NB4 (cell line): ENCODE data around the gene PHACTR3.

Source experiments
- MYC ChIP-seq: IDR thresholded peaks from 2 replicates; pipeline ENCODE4 v1.6.1; 2011; ENCODE audit warnings: low read depth, low read length
- POLR2A ChIP-seq: IDR thresholded peaks from 2 replicates; pipeline ENCODE4 v1.6.1; 2011; ENCODE audit warnings: mild to moderate bottlenecking; ENCODE audit not compliant: insufficient read length; ENCODE audit errors: extremely low read depth
- TF ChIP-seq, protein P1 (sequence below): IDR thresholded peaks from one replicate; pipeline ENCODE4 v1.5.1; 2012; ENCODE audit warnings: low read depth, low read length
- TF ChIP-seq, protein P2 (sequence below): IDR thresholded peaks from 2 replicates; pipeline ENCODE4 v1.6.1; 2011; ENCODE audit warnings: low read depth, low read length

DNA sequence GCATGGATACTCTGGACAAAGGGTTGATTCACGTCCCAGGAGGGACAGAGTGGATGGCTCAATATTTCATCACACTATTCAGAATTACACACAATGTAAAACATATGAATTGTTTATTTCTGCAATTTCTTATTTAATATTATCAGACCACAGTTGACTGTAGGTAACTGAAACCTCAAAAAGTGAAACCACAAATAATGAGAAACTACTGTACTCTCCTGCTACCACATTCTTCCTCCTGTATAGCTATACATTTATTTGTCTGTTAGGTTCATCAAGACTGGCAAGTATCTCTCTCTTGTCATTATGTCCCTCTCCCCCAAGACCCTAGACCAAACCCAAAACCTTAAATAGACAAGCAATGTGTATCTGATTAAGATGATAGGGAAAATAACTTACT lies 269.1 kb downstream of the PHACTR3 start:
- no peak for TF ChIP-seq POLR2A
- TF ChIP-seq, protein P1, sequence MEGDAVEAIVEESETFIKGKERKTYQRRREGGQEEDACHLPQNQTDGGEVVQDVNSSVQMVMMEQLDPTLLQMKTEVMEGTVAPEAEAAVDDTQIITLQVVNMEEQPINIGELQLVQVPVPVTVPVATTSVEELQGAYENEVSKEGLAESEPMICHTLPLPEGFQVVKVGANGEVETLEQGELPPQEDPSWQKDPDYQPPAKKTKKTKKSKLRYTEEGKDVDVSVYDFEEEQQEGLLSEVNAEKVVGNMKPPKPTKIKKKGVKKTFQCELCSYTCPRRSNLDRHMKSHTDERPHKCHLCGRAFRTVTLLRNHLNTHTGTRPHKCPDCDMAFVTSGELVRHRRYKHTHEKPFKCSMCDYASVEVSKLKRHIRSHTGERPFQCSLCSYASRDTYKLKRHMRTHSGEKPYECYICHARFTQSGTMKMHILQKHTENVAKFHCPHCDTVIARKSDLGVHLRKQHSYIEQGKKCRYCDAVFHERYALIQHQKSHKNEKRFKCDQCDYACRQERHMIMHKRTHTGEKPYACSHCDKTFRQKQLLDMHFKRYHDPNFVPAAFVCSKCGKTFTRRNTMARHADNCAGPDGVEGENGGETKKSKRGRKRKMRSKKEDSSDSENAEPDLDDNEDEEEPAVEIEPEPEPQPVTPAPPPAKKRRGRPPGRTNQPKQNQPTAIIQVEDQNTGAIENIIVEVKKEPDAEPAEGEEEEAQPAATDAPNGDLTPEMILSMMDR: no peak
- TF ChIP-seq MYC: no peak
- TF ChIP-seq, protein P2, sequence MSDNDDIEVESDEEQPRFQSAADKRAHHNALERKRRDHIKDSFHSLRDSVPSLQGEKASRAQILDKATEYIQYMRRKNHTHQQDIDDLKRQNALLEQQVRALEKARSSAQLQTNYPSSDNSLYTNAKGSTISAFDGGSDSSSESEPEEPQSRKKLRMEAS: no peak
